Left colon (tissue), 2 donors: ENCODE data around the gene B3GALT4. TPM values are rescaled to one million over a fixed set of nuclear protein-coding genes. Genes with fewer than 3 reads are reported as not detected.
"Not testable (repeated sequence)": the region's sequence is repeated elsewhere in the genome, so short reads cannot be mapped to it uniquely, and the experiment has no call there.

Experiments used
- ATAC-seq: fragments of 200-7000 bp; cut with Tn5 transposase; one replicate; pipeline ENCODE4 v1.9.1; 2020; ENCODE audit warnings: mild to moderate bottlenecking, moderate library complexity
- DNase-seq, 2 donors: peaks; one replicate each; pipeline ENCODE4 v3.0.0-alpha.2; 2020
- intact Hi-C, 2 donors: fragments of 100-400 bp; cut with DNase I in 1 of 2; cut with micrococcal nuclease in 1 of 2; formaldehyde crosslinking; loops; one replicate each; pipeline versions ENCODE4 v1.11.2 to v1.14.0; 2022; cut with DNase I, micrococcal nuclease
- total RNA-seq, 2 donors: library from RNA; stranded (reverse); fragmentation: NEBNext Ultra II Directional; extraction: Animal tissue kit (Norgen Biotek cat#: 25700); gene quantifications; one replicate each; pipeline ENCODE4 v1.2.1, GENCODE V29; 2021
- donor health status: DM: no; HTN: no; CAD: no.
- donor health status: DM: yes; HTN: yes; CAD: no.

Gene B3GALT4
- total RNA-seq, 2 donors from 2014 or later, result 34.8 to 40.3 TPM

DNA sequence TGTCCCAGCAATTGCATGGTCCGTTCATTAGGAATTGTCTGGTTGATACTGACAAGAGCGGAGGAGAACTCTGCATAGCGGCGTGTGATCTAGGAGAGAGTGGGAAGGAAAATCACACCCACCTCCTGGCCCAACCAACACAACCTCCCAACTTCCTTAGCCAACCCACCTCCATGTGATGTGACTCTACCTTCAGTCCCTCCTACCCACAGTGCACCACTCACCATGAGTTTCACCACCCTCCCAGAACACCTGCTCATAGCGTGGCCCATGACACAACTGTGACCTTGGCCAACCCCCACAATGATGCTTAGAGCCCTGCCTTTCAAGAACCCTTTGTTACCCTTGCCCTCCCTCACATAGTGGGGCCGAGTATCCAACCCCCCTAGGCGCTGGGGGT is 12.9 kb upstream of the B3GALT4 start:
- ATAC-seq, result no peak
- intact Hi-C loops, result no loop called here
- no peak for DNase-seq

- no peak for DNase-seq
- ATAC-seq, result peak; percentile 38
- intact Hi-C loops, result no loop called here
Observed at GRCh38 chr6:33271117-33271467, 5.8 kb upstream of the B3GALT4 start.

GRCh38 chr6:33271468-33272274 is 5.3 kb upstream of the B3GALT4 start, which contains the start of the genes RPS18 and VPS52:
Gene RPS18 (plus strand): TSS chr6:33272075. CDS start chr6:33272120, 45 bp downstream.
Gene VPS52 (minus strand): TSS chr6:33271876. CDS start chr6:33271675, 201 bp downstream.
- intact Hi-C loops, result no loop called here
- peak; percentile 91 to 96 for DNase-seq
- peak; percentile 84 for ATAC-seq

DNA sequence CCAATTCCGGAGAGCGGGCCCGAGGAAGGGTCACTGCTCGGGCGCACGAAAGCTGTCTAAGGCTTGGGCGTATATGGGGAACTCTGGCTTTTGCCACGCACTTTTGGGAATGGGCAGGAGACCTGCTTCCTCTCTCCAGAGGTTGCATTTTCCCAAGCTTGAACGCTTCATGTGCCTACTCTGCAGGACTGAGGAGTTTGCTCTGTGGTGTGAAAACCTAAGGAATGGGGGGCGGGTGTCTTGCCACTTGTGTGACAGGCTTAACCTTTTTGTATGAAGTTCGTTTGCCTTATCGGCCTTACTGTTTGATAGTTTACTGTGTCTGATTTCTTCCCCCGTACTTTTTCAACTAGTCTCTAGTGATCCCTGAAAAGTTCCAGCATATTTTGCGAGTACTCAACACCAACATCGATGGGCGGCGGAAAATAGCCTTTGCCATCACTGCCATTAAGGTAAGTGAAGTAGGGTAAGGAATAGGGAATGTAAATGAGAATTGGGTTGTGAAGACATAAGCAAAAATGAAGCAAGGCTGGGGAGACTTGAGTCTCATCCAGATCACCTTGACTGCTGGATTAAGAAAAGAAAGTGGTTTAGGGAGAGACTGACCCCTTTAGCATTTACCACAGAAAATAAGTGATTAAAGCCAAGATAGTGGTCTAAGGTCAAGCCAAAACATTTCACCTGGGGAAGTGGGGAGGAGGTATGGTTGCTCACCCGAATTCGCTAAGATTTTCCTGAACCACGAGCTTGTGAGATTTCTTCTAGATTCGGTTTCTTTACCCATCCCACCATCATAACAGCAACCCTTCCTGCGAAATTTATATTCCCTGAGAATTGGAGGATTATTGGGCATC is 4.4 kb upstream of the B3GALT4 start:
- intact Hi-C loops, result no loop called here
- DNase-seq, result no peak
- peak; percentile 8 for ATAC-seq

- ATAC-seq, result no peak
- intact Hi-C loops, result no loop called here
Observed at GRCh38 chr6:33273129-33273923, 3.6 kb upstream of the B3GALT4 start.

DNA sequence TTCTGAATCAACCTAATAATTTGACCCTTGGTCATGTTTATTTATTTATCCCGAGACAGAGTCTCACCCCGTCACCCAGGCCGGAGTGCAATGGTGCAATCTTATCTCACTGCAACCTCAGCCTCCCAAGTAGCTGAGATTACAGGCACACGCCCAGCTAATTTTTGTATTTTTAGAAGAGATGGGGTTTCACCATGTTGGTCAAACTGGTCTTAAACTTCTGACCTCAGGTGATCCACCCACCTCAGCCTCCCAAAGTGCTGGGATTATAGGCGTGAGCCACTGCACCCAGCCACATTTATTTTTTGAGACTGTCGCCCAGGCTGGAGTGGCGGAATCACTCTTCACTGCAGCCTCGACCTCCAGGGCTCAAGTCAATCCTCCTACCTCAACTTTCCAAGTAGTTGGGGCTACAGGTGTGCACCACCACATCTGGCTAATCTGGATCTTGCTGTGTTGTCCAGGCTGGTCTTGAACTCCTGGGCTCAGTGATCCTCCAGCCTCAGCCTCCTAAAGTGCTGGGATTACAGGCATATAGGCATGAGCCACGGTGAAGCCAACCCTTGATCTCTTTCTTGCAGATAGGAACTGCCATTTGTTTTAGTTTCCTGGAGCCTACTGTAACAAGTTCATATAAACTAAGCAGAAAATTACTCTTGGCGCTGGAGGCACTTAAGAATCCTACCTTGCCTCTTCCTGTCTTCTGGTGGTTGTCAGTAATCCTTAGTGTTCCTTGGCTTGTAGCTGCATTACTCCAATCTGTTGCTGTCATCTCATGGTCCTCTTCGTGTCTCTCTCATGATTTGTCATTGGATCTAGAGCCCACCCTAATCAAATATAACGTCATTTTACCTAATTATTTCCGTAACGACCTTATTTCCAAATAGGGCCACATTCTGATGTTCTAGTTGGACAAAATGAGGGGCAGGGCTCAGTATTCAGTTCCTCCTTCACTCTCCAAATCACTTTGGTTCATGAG is 2.7 kb upstream of the B3GALT4 start:
- intact Hi-C loops, result no loop called here
- ATAC-seq (no peak), DNase-seq (no peak)

More at GRCh38 chr6:33273129-33273923, 3.6 kb upstream of the B3GALT4 start:
- no peak for DNase-seq

- intact Hi-C loops, ATAC-seq: not testable (repeated sequence)
- DNase-seq, result peak in 1 of 2 donors; percentile 10
Observed at GRCh38 chr6:33275795-33276580, 935 bp upstream of the B3GALT4 start.

DNA sequence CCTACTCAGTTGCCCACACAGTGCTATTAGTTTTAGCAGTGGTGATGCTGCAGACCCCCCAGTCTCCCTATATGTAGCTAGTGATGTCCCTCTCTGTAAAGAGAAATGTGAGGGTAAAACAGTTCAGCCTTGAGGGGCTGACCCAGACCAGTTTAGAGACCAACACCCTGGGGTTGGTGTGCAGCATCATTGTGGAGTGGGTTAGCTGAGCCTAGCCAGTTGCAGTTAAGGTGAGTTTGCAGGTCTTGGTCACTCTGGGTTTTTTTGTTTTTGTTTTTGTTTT is 401 bp upstream of the B3GALT4 start:
- intact Hi-C loops, result no loop called here
- ATAC-seq, result peak; percentile 0
- no peak for DNase-seq

GRCh38 chr6:33277663-33278391 is 904 bp downstream of the B3GALT4 start:
- ATAC-seq (no peak), DNase-seq (peak in 1 of 2 donors; percentile 44)
- intact Hi-C loops, result no loop called here

- ATAC-seq, result no peak
- intact Hi-C loops, result no loop called here
Observed at GRCh38 chr6:33278392-33278741, 1.4 kb downstream of the B3GALT4 start.

DNA sequence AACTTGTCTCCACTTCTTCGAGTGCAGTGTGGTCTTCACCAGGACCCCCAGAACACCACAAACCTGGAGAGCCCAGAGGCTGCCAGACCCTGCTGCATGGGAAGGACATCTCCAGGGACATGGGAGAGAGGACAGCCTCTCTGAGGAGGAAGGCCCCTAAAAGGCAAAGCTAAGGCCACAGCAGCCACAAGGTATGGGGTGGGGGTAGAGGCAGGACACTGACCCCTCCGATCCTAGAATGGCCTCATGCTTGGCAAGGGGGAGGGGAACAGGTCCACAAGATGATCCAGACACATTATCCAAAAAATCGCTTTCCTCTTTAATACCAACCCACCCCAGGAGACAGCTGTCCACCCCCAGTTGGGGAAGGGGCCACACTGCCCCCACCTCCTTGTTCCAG is 1.9 kb downstream of the B3GALT4 start:
- ATAC-seq, result no peak
- intact Hi-C loops, result no loop called here

More at GRCh38 chr6:33278392-33278741, 1.4 kb downstream of the B3GALT4 start:
- peak in 1 of 2 donors; percentile 25 for DNase-seq

DNA sequence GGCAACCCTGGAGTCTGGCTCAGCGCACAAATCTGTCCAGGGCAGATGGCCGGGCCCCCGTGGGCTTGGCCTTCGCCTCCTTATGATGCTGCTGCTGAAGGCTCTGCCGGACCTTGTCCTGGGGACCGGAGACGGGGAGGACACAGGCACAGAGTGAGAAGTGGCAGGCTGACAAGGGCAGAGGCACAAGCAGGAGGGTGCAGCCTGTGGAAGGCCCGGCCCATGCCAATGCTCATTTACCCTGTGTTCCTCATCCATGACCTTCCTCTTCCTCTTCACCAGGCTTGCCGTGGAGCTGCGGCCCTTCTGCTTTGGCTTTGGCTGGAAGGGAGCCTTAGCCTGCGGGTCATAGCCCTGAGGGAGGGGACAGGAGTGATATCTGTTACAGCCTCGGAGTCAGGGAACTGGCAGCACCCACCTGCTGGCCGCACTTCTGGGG is 2.4 kb downstream of the B3GALT4 start:
- DNase-seq, result no peak
- intact Hi-C loops, result no loop called here
- no peak for ATAC-seq

More for the DNA sequence above, 1.9 kb downstream of the B3GALT4 start:
- no peak for DNase-seq

GRCh38 chr6:33279971-33280511 is 3.1 kb downstream of the B3GALT4 start:
- ATAC-seq (peak; percentile 10), DNase-seq (no peak)
- intact Hi-C loops, result no loop called here

DNA sequence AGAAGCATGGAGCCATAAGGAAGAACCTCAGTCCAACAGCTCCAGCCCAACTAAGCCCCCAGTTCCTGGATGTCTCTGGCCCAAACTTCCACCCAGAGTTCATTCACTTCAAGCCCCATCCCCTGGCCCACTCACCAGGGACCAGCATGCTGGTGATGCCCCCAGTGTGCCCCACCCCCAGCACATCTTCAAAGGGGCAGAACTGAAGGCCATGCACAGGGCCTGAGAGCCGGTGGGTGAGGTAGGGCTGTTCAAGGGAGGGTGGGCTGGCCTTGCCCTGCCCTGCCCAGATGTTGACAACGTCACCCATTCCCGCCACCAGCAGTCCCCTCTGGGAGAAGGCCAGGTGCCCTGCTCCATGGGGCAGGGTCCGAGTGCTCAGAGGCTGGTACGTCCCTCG is 3.6 kb downstream of the B3GALT4 start:
- ATAC-seq (no peak), DNase-seq (no peak)
- intact Hi-C loops, result no loop called here

GRCh38 chr6:33285214-33285613 is 8.3 kb downstream of the B3GALT4 start:
- intact Hi-C loops, DNase-seq, ATAC-seq: not testable (repeated sequence)
